Lung microvascular endothelial cell (primary cell): ENCODE data around the gene MAX. TPM values are rescaled to one million over a fixed set of nuclear protein-coding genes. Genes with fewer than 3 reads are reported as not detected.
"Not testable (repeated sequence)": the region's sequence is repeated elsewhere in the genome, so short reads cannot be mapped to it uniquely, and the experiment has no call there.

Experiments
- DNase-seq, 2 donors: peaks; one replicate each; pipeline versions ENCODE4 v3.0.0 to v3.0.0-alpha.2; 2010; ENCODE audit warnings: low read depth in 2 of 2
- total RNA-seq: library from RNA; depleted of rRNA; stranded (reverse); fragments of >200 nt; gene quantifications from 2 replicates; pipeline ENCODE4 v1.2.1, GENCODE V29; 2014

The MAX gene
- total RNA-seq, 1 donor from 2014 or later = 62.7 TPM

GRCh38 chr14:65038966-65039365, 63.4 kb downstream of the MAX start:
- no peak for DNase-seq

- peak in 1 of 2 donors; percentile 78 for DNase-seq
Observed at GRCh38 chr14:65035049-65035448, 67.3 kb downstream of the MAX start.

- DNase-seq = no peak
Observed at GRCh38 chr14:65034021-65034420, 68.3 kb downstream of the MAX start.

- no peak for DNase-seq
Observed at GRCh38 chr14:65033181-65033580, 69.1 kb downstream of the MAX start.

DNA sequence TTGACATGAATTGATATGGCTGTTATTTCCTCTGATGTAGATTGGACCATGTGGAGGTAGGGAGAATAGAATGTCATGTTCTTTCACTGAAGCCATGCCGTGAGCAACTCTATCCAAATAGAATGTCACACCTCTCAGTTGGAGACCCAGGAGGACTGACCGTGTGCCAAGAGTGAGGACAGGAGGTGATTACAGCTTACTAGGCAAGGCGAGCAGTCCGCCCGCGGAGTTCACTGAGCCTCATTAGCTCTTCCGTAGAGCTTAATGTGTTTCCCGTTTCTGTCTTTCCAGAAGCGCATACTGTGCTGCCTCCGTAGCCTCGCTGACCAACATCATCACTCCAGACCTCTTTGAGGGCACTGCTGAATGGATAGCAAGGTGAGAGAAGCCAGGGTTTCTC, 70.0 kb downstream of the MAX start:
- no peak for DNase-seq

DNA sequence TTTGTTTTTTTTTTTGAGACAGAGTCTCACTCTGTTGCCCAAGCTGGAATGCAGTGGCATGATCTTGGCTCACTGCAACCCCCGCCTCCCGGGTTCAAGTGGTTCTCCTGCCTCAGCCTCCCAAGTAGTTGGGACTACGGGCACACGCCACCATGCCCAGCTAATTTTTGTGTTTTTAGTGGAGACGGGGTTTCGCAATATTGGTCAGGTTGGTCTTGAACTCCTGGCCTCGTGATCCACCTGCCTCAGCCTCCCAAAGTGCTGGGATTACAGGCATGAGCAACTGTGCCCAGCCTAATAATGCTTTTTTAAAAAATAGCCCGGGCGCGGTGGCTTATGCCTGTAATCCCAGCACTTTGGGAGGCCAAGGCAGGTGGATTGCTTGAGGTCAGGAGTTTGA, 71.0 kb downstream of the MAX start:
- DNase-seq = not testable (repeated sequence)

GRCh38 chr14:65028937-65029336, 73.4 kb downstream of the MAX start:
- no peak for DNase-seq

GRCh38 chr14:65027127-65027799, 75.1 kb downstream of the MAX start:
- no peak for DNase-seq

- DNase-seq = no peak
Observed at GRCh38 chr14:65026526-65026925, 75.8 kb downstream of the MAX start.

GRCh38 chr14:65025818-65026217, 76.5 kb downstream of the MAX start:
- no peak for DNase-seq

Other genes starting within 250 kb of the MAX start
- gene SPTB, start 222.6 kb downstream of the MAX start, total RNA-seq = under 0.01 TPM in 2 replicates
- 31.2 and 37.1 TPM in 2 replicates for gene CHURC1, start 188.1 kb downstream of the MAX start, total RNA-seq
- gene GPX2, start 159.8 kb downstream of the MAX start, total RNA-seq = not detected in 2 replicates
- gene RAB15, start 130.2 kb downstream of the MAX start, total RNA-seq = 4.6 and 6.5 TPM in 2 replicates
- 5.0 and 8.5 TPM in 2 replicates for gene FNTB, start 115.6 kb downstream of the MAX start, total RNA-seq